Measurements from ENCODE around the gene SIRPB1.

- TF ChIP-seq CTCF (conservative IDR thresholded peaks at IDR 0.05; ENCODE audit: low read depth, low read length), result no peak
- no peak for TF ChIP-seq EZH2 (IDR thresholded peaks at IDR 0.05; ENCODE audit: low read length, unreplicated experiment)
These were observed 32.3 kb upstream of the SIRPB1 start for GRCh38 chr20:1652104-1652503.
